Measurements from ENCODE around the gene POU3F2. TPM values are rescaled to one million over a fixed set of nuclear protein-coding genes. Genes with fewer than 3 reads are reported as not detected.

Gene POU3F2
- polyA plus RNA-seq, 4 donors, result 0.06 to 0.14 (median 0.07) TPM

- DNase-seq (ENCODE audit: low read depth in 4 of 4, low spot score in 3 of 4), result no peak
Measured at GRCh38 chr6:98828941-98829411, 5.4 kb upstream of the POU3F2 start.

- no peak for DNase-seq (ENCODE audit: low read depth in 4 of 4, low spot score in 3 of 4)
Measured at GRCh38 chr6:98830146-98830545, 4.2 kb upstream of the POU3F2 start.

GRCh38 chr6:98831057-98831958 is 3.1 kb upstream of the POU3F2 start:
- DNase-seq (ENCODE audit: low read depth in 4 of 4, low spot score in 3 of 4), result no peak

GRCh38 chr6:98831959-98832283 is 2.5 kb upstream of the POU3F2 start:
- no peak for DNase-seq (ENCODE audit: low read depth in 4 of 4, low spot score in 3 of 4)

GRCh38 chr6:98832284-98833056 is 1.9 kb upstream of the POU3F2 start:
- no peak for DNase-seq (ENCODE audit: low read depth in 4 of 4, low spot score in 3 of 4)

GRCh38 chr6:98833057-98833306 is 1.4 kb upstream of the POU3F2 start:
- DNase-seq (ENCODE audit: low read depth in 4 of 4, low spot score in 3 of 4), result no peak

- DNase-seq (ENCODE audit: low read depth in 4 of 4, low spot score in 3 of 4), result no peak
Measured at GRCh38 chr6:98833307-98834059, 891 bp upstream of the POU3F2 start.

GRCh38 chr6:98835149-98836024 is 1.0 kb downstream of the POU3F2 start:
- DNase-seq (ENCODE audit: low read depth in 4 of 4, low spot score in 3 of 4), result no peak

- DNase-seq (ENCODE audit: low read depth in 4 of 4, low spot score in 3 of 4), result no peak
Measured at GRCh38 chr6:98836025-98836961, 1.9 kb downstream of the POU3F2 start.

- no peak for DNase-seq (ENCODE audit: low read depth in 4 of 4, low spot score in 3 of 4)
Measured at GRCh38 chr6:98836962-98837944, 2.9 kb downstream of the POU3F2 start.

GRCh38 chr6:98838032-98838431 is 3.7 kb downstream of the POU3F2 start:
- no peak for DNase-seq (ENCODE audit: low read depth in 4 of 4, low spot score in 3 of 4)

GRCh38 chr6:98838975-98839374 is 4.6 kb downstream of the POU3F2 start:
- no peak for DNase-seq (ENCODE audit: low read depth in 4 of 4, low spot score in 3 of 4)

GRCh38 chr6:98839781-98840361 is 5.5 kb downstream of the POU3F2 start:
- DNase-seq (ENCODE audit: low read depth in 4 of 4, low spot score in 3 of 4), result no peak

- no peak for DNase-seq (ENCODE audit: low read depth in 4 of 4, low spot score in 3 of 4)
Measured at GRCh38 chr6:98840385-98840784, 6.0 kb downstream of the POU3F2 start.

GRCh38 chr6:98840996-98841513 is 6.7 kb downstream of the POU3F2 start:
- no peak for DNase-seq (ENCODE audit: low read depth in 4 of 4, low spot score in 3 of 4)

- no peak for DNase-seq (ENCODE audit: low read depth in 4 of 4, low spot score in 3 of 4)
Measured at GRCh38 chr6:98841621-98842341, 7.4 kb downstream of the POU3F2 start.
